Heart left ventricle (tissue), 16 donors: ENCODE measurements around the gene TSPOAP1. TPM values are rescaled to one million over a fixed set of nuclear protein-coding genes. Genes with fewer than 3 reads are reported as not detected.

Experiments
- ATAC-seq, 4 donors: fragments of 200-7000 bp; cut with Tn5 transposase; one replicate each; pipeline ENCODE4 v1.9.1; 2020 to 2022; ENCODE audit warnings: moderate library complexity in 4 of 4, mild to moderate bottlenecking in 3 of 4, moderate number of reproducible peaks in 1 of 4
- DNase-seq, 5 donors: peaks; one replicate each; pipeline ENCODE4 v3.0.0-alpha.2; 2020
- H3K27ac ChIP-seq, 12 donors: fragments of 200-600 bp; sonication (generic) in 4 of 12; one replicate each; pipeline versions ENCODE4 v1.5.0 to v1.8.0; 2016 to 2022; ENCODE audit warnings: mild to moderate bottlenecking in 2 of 12
- H3K27me3 ChIP-seq, 9 donors: fragments of 200-600 bp; sonication (generic) in 2 of 9; one replicate each; pipeline versions ENCODE4 v1.5.1 to v1.8.0; 2016 to 2022; ENCODE audit warnings: mild to moderate bottlenecking in 3 of 9
- H3K36me3 ChIP-seq, 9 donors: fragments of 200-600 bp; sonication (generic) in 2 of 9; one replicate each; pipeline versions ENCODE4 v1.5.0 to v1.8.0; 2018 to 2022; ENCODE audit warnings: mild to moderate bottlenecking in 2 of 9
- H3K4me1 ChIP-seq, 12 donors: fragments of 200-600 bp; sonication (generic) in 4 of 12; one replicate each; pipeline versions ENCODE4 v1.5.0 to v1.8.0; 2016 to 2022; ENCODE audit warnings: mild to moderate bottlenecking in 3 of 12
- H3K4me3 ChIP-seq, 12 donors: fragments of 200-600 bp; sonication (generic) in 4 of 12; one replicate each; pipeline versions ENCODE4 v1.5.0 to v1.8.0; 2017 to 2022; ENCODE audit warnings: mild to moderate bottlenecking in 9 of 12, moderate library complexity in 4 of 12
- H3K9me3 ChIP-seq, 12 donors: fragments of 200-600 bp; sonication (generic) in 4 of 12; one replicate each; pipeline versions ENCODE4 v1.5.0 to v1.8.0; 2016 to 2022; ENCODE audit warnings: mild to moderate bottlenecking in 1 of 12
- POLR2A ChIP-seq, 2 donors: fragments of 450-650 bp; IDR thresholded peaks; one replicate each; pipeline ENCODE4 v1.6.1; 2017; ENCODE audit warnings: antibody characterized with exemption in 2 of 2, mild to moderate bottlenecking in 2 of 2, moderate library complexity in 2 of 2
- WGBS, 4 donors: extraction: QIAGEN DNeasy Blood & Tissue Kit in 2 of 4; methylation state at CpG; one replicate each; pipeline versions ENCODE4 v1.1.5 to v1.1.7; 2013 to 2018; 5-methylcytosine and 5-hydroxymethylcytosine counted together
- intact Hi-C, 10 donors: fragments of 100-400 bp; cut with DNase I; formaldehyde crosslinking; loops; one replicate each; pipeline versions ENCODE4 v1.11.1 to v1.14.2; 2022
- polyA plus RNA-seq, 2 donors: library from polyadenylated mRNA; stranded (reverse); fragments of 200-250 nt; gene quantifications; one replicate each; pipeline ENCODE4 v1.2.3, GENCODE V29; 2013
- total RNA-seq, 9 donors: library from RNA; depleted of rRNA in 2 of 9; stranded (reverse); fragments of >200 nt in 2 of 9; fragmentation: NEBNext Ultra II Directional in 3 of 9; extraction: Animal tissue kit (Norgen Biotek cat#: 25700) in 3 of 9; gene quantifications; one replicate each; pipeline versions ENCODE4 v1.1.0 to v1.2.4, GENCODE V29; 2016 to 2023
- TF ChIP-seq, protein P1 (sequence below), 12 donors: fragments of 200-600 bp; sonication (generic) in 4 of 12; IDR thresholded peaks; one replicate each; pipeline versions ENCODE4 v1.5.0 to v1.8.0; 2018 to 2022; ENCODE audit warnings: antibody characterized with exemption in 12 of 12, mild to moderate bottlenecking in 5 of 12
- donor health status: ischemic (EF 13 %, LVEDD 7.1; RV severe dilation, severe dysfunction).
- donor health status: healthy with polysubstance abuse.
- donor health status: DM: no; HTN: yes; CAD: no.
- donor health status: DM: no; HTN: no; CAD: no.
- donor health status: ischemic (EF 25% LVEDD 6.9; RV normal size, moderate dysfunction).
- donor health status: ischemic (EF 25% LVEDD 5.7; RV mildly dilated, moderate dysfunction).
- donor health status: healthy.
- donor health status: DM: yes; HTN: yes; CAD: no.
- donor health status: ischemic (EF 35%, LVEDD 5.7; RV mildly dilated, moderate dysfunction).
- donor health status: nonischemic (EF 11% LVEDD 7.7; RV severe dilation, severe dysfunction).
- donor health status: DM: yes; HTN: yes; CAD: no.
- donor health status: PGD.
- donor health status: ischemic (EF 29% LVEDD 5.4; RV normal size, mild dysfunction).
- donor health status: nonischemic (EF 23%, LVEDD 6.1; RV moderate dilation, normal function).

Gene TSPOAP1
- total and polyA plus RNA-seq, 11 donors = 1.6 to 23.1 (median 13.3) TPM

DNA sequence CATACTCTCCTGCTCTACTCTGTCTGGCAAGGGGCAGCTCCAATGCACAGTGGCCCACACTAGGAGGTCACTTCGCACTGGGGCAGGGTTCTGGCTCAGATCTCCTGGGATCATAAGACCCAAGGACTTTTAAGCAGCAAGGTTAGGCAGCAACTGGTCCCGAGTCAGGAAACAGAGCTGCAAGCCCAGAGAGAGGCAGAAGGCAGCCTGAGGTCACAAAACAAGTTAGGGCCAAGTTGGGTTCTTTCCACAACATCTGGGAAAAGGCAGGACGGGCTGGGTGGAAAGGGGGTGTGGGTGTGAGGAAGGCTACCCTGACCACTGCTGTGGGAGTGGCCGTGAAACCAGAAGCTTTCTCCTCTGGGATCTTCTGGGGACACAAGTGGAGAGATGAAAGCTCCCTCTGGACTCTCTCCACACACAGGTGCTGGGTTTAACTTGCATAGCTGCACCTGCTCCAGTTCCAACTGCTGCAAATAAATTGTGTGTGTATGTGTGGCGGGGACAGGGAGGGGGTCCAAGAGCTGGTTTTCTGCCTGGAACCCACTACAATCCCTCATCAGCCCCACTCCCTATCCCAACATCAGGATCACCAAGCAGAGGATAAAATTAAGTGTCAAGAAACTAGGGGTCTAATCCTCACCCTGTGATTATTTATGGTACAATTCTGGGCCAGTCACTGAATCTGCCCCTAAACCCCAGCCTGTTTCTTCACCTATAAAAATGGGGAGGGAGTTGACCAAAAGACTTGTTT lies 8.0 kb upstream of the TSPOAP1 start:
- WGBS, 4 donors = 32 to 44% (median 41%) methylated on average over 5 of the region's 5 CpGs
- Histone ChIP-seq H3K36me3 (no peaks in the 10 kb centered on the region), H3K4me3 (peak overlapping the region in 1 of 12 donors; percentile 79), H3K9me3 (no peaks in the 10 kb centered on the region), H3K4me1 (peaks cover 0 to 79% (median 17%) of the 10 kb centered on the region in 12 donors), H3K27me3 (peaks cover 0 to 33% (median 0%) of the 10 kb centered on the region in 9 donors), H3K27ac (peak overlapping the region in 11 of 12 donors; percentile 5 to 100 (median 79))
- ATAC-seq (peak in 2 of 4 donors; percentile 13 to 25), DNase-seq (peak in 2 of 5 donors; percentile 39 to 51)
- TF ChIP-seq, protein P1, sequence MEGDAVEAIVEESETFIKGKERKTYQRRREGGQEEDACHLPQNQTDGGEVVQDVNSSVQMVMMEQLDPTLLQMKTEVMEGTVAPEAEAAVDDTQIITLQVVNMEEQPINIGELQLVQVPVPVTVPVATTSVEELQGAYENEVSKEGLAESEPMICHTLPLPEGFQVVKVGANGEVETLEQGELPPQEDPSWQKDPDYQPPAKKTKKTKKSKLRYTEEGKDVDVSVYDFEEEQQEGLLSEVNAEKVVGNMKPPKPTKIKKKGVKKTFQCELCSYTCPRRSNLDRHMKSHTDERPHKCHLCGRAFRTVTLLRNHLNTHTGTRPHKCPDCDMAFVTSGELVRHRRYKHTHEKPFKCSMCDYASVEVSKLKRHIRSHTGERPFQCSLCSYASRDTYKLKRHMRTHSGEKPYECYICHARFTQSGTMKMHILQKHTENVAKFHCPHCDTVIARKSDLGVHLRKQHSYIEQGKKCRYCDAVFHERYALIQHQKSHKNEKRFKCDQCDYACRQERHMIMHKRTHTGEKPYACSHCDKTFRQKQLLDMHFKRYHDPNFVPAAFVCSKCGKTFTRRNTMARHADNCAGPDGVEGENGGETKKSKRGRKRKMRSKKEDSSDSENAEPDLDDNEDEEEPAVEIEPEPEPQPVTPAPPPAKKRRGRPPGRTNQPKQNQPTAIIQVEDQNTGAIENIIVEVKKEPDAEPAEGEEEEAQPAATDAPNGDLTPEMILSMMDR (IDR thresholded peaks at IDR 0.05) = no peak
- no peak for TF ChIP-seq POLR2A (IDR thresholded peaks at IDR 0.05)
- intact Hi-C loops = no loop called here

DNA sequence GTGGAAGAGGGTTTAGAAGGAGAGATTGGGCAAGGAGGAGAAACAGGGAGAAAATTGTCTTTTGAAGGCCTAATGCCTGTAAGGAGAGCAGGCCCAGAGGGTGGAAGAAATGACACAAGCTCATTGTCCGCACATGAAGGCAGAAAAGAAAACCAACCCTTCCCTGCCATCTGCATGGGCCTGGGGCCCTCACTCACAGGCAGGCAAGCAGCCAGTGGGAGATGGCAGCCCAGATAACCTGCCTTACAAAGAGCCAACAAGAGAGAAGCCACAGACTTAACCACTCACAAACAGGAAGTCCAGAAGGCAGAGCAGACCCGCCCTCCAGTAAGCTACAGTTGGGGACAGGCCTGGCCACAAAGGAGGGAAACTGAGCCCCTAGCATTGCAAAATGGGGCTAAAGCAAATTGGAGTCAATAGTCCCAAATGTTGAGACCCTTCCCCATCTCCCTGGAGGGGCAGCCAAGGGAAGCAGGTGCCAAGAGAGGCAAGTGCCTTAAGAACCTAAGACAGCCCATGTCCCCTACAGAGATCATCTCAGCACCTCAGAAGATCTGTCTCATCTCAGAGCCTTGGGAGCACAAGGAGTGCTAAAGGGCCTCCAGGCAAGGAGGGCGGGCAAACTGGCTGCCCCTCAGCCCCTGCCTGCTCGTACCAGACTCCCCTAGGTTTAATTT lies 7.3 kb upstream of the TSPOAP1 start:
- H3K4me1 ChIP-seq = peaks cover 0 to 72% (median 17%) of the 10 kb centered on the region in 12 donors

DNA sequence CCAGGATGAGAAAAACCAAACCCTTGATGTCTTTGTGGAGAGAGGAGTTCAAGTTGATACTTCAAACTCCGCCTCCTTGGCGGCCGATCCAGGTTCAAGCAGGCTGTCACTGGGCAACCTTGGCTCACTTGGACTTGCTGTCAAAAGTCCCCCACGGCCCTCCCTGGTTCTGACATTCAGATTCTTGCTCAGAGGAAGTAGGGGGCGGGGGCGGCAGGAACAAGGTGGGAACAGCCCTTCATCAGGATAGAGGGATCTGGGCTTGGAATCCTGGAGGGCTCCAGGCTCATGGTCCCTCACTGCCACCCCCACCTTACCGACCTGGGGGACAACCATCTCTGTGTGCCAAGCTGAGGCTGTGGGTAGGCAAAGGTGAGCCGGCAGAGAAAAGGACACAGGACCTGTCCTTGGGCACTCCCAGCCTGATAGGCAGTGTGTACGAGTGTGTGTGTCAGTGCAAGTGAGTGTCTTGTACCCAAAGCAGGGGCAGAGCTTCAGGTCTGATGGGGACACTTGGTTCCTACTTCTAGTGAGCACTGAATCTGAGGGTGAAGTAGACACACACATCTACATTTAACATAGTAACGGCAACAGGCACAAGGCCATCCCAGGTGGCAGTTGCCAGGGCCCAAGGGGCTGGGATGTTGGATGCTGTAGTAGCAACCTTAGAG lies 6.6 kb upstream of the TSPOAP1 start:
- H3K4me1 ChIP-seq = peaks cover 0 to 65% (median 17%) of the 10 kb centered on the region in 12 donors
- H3K36me3 ChIP-seq = peaks cover 0 to 9% (median 0%) of the 10 kb centered on the region in 9 donors
- intact Hi-C loops = no loop called here
- TF ChIP-seq, protein P1 (IDR thresholded peaks at IDR 0.05) = no peak
- TF ChIP-seq POLR2A (IDR thresholded peaks at IDR 0.05) = no peak
- peak overlapping the region in 7 of 12 donors; percentile 4 to 100 (median 80) for H3K27ac ChIP-seq
- peak in 1 of 5 donors; percentile 29 for DNase-seq
- WGBS, 4 donors = 61 to 79% (median 69%) methylated on average over 10 of the region's 10 CpGs
- ATAC-seq = no peak
- peak overlapping the region in 1 of 12 donors; percentile 79 for H3K4me3 ChIP-seq
- H3K27me3 ChIP-seq = peaks cover 0 to 39% (median 0%) of the 10 kb centered on the region in 9 donors
- H3K9me3 ChIP-seq = no peaks in the 10 kb centered on the region

More for the DNA sequence above, 7.3 kb upstream of the TSPOAP1 start:
- intact Hi-C loops = no loop called here
- ATAC-seq (no peak), DNase-seq (peak in 1 of 5 donors; percentile 66)
- TF ChIP-seq, protein P1 (IDR thresholded peaks at IDR 0.05) = no peak
- no peak for TF ChIP-seq POLR2A (IDR thresholded peaks at IDR 0.05)
- no peaks in the 10 kb centered on the region for H3K9me3 ChIP-seq
- peaks cover 0 to 2% (median 0%) of the 10 kb centered on the region in 9 donors for H3K36me3 ChIP-seq
- peak overlapping the region in 11 of 12 donors; percentile 4 to 100 (median 55) for H3K27ac ChIP-seq
- H3K4me3 ChIP-seq = peak overlapping the region in 1 of 12 donors; percentile 79
- 72 to 87% (median 81%) methylated on average over 2 to 4 of the region's 4 CpGs for WGBS, 4 donors
- peaks cover 0 to 35% (median 0%) of the 10 kb centered on the region in 9 donors for H3K27me3 ChIP-seq
